ENCODE results near the gene CD6.

- no peak for TF ChIP-seq CTCF (IDR thresholded peaks at IDR 0.05; ENCODE audit: borderline replicate concordance, extremely low read depth, low read length, poor library complexity, severe bottlenecking)
- no peak for TF ChIP-seq EZH2 (IDR thresholded peaks at IDR 0.05; ENCODE audit: borderline replicate concordance, low read depth, low read length, severe bottlenecking)
Measured at GRCh38 chr11:60951904-60952741, 19.4 kb upstream of the CD6 start, which contains the start of gene SLC15A3.

Data from DND-41 (cell line).